TTC549 (cell line): ENCODE measurements around the gene CADPS.

ENCODE experiments used
- FAIRE-seq: peaks from 2 replicates; lab custom pipeline; 2012; peaks lifted over from hg19 to GRCh38; lab: Jason Lieb, UNC

The CADPS gene

GRCh38 chr3:62737449-62737848 is 137.8 kb downstream of the CADPS start:
- FAIRE-seq, result no peak

GRCh38 chr3:62735510-62735909 is 139.7 kb downstream of the CADPS start:
- FAIRE-seq, result no peak

- FAIRE-seq, result no peak
These were observed 142.9 kb downstream of the CADPS start for GRCh38 chr3:62732183-62732904.

GRCh38 chr3:62727981-62728380 is 147.2 kb downstream of the CADPS start:
- FAIRE-seq, result no peak

GRCh38 chr3:62727536-62727935 is 147.7 kb downstream of the CADPS start:
- FAIRE-seq, result no peak

GRCh38 chr3:62724503-62724902 is 150.7 kb downstream of the CADPS start:
- no peak for FAIRE-seq

GRCh38 chr3:62723914-62724217 is 151.3 kb downstream of the CADPS start:
- no peak for FAIRE-seq

GRCh38 chr3:62723166-62723913 is 151.9 kb downstream of the CADPS start:
- FAIRE-seq, result no peak

GRCh38 chr3:62722344-62722743 is 152.9 kb downstream of the CADPS start:
- FAIRE-seq, result no peak

- no peak for FAIRE-seq
These were observed 156.5 kb downstream of the CADPS start for GRCh38 chr3:62718515-62719320.

- no peak for FAIRE-seq
These were observed 157.2 kb downstream of the CADPS start for GRCh38 chr3:62718011-62718410.

GRCh38 chr3:62712746-62713145 is 162.5 kb downstream of the CADPS start:
- no peak for FAIRE-seq

GRCh38 chr3:62710751-62711150 is 164.5 kb downstream of the CADPS start:
- FAIRE-seq, result no peak

- FAIRE-seq, result no peak
These were observed 166.4 kb downstream of the CADPS start for GRCh38 chr3:62708638-62709373.

- no peak for FAIRE-seq
These were observed 169.5 kb downstream of the CADPS start for GRCh38 chr3:62705721-62706120.

- FAIRE-seq, result no peak
These were observed 171.6 kb downstream of the CADPS start for GRCh38 chr3:62703451-62704167.

GRCh38 chr3:62700357-62700756 is 174.9 kb downstream of the CADPS start:
- no peak for FAIRE-seq

- no peak for FAIRE-seq
These were observed 175.5 kb downstream of the CADPS start for GRCh38 chr3:62699728-62700127.

- FAIRE-seq, result no peak
These were observed 179.2 kb downstream of the CADPS start for GRCh38 chr3:62696011-62696410.

GRCh38 chr3:62688812-62689211 is 186.4 kb downstream of the CADPS start:
- no peak for FAIRE-seq

GRCh38 chr3:62688050-62688449 is 187.2 kb downstream of the CADPS start:
- no peak for FAIRE-seq
